ENCODE measurements around the gene IGSF22.
A peak's percentile ranks its signal among the peaks of the same experiment; 100 is the strongest.

IGSF22 gene

DNA sequence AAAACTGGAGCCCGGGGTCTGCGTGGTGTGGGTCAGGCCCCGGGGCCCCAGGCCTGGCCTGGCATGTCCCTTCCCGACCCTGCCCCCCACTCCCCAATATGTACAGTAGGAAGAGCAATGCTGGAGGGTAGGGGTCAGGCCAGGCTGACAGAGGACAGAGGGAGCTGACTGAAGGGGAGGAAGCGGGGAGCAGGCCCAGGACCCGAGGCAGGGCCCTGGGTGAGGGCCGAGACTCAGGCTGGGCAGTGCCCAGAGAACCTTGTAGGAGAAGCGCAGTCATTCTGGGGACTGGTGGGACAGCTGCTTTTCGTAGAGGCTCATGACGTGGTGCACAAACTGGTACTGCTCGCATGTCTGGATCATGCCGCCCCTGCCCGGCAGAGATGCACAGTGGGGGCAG lies 2.7 kb upstream of the IGSF22 start:
- Histone ChIP-seq H3K9me3 (ENCODE audit: low read depth, low read length) (no peaks in the 10 kb centered on the region), H3K27ac (no peak overlapping the region), H3K36me3 (ENCODE audit: insufficient read depth, low read length) (no peaks in the 10 kb centered on the region), H3K4me3 (no peak overlapping the region), H3K9ac (ENCODE audit: insufficient read length) (no peak overlapping the region)
- TF ChIP-seq EZH2 (IDR thresholded peaks at IDR 0.05), result no peak
- TF ChIP-seq POLR2AphosphoS5 (IDR thresholded peaks at IDR 0.05; ENCODE audit: borderline replicate concordance, low read depth, low read length), result no peak
- TF ChIP-seq FOXP2 (optimal IDR thresholded peaks at IDR 0.05; ENCODE audit: control extremely low read depth, extremely low read length, insufficient read depth), result no peak
- no peak for DNase-seq (ENCODE audit: low read depth, low spot score)

DNA sequence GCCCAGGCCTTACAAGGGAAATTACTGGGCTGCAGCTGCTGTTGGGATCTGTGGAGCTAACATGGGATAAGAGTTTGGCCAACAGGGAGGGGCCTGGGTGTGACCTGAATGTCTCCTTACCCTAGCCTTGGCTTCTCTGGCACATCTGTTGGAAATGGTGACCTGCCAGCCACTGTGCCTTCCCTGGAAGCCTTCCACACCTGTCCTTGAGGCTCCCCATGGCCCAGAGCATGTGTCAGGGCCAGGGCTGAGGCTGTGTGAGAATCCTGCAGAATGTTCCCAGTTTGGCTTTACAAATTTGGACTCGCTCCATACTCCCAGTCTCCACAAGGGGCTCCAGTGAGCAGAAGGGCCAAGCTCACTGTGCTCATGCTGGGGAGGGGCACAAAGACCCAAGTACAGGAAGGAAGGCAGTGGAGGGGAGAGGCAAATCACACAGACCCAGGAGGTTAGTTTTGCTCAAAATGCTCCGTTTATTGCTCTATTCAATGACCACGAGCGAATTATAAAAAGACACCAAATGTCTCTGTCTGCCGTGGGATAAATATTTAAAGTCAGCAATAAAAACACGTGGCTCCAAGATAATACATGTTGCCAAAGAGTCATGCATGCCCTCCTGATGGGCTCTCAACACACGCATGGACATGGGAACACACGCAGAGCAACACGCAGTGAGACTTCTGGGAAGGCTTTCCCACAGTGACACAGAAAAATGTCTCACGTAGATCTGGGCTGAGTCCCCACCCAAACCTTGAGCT lies 1.7 kb upstream of the IGSF22 start:
- Histone ChIP-seq H3K9me3 (ENCODE audit: low read depth, low read length) (no peaks in the 10 kb centered on the region), H3K36me3 (ENCODE audit: insufficient read depth, low read length) (no peaks in the 10 kb centered on the region), H3K27ac (no peak overlapping the region), H3K9ac (ENCODE audit: insufficient read length) (no peak overlapping the region), H3K4me3 (no peak overlapping the region)
- no peak for DNase-seq (ENCODE audit: low read depth, low spot score)
- TF ChIP-seq EZH2 (IDR thresholded peaks at IDR 0.05), result no peak
- TF ChIP-seq POLR2AphosphoS5 (IDR thresholded peaks at IDR 0.05; ENCODE audit: borderline replicate concordance, low read depth, low read length), result no peak
- TF ChIP-seq FOXP2 (optimal IDR thresholded peaks at IDR 0.05; ENCODE audit: control extremely low read depth, extremely low read length, insufficient read depth), result no peak

DNA sequence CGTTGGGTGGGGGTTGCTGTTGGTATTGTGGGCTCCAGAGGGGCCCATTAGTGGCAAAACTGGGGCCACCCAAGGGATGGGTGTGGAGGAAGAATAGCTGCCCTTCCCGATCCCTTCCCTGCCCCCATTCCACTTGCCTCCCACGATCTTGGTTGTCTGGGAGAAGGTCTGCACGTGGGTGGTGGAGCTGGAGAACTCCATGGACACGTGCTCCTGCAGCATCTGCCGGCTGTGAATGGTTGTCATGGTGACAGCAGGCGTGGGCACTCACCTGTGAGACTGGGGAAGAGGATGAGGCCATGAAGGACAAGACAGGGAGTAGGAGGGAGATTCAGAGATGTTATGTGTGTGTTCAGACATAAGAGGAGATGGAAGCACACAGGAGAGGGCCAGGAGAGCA lies 2.0 kb downstream of the IGSF22 start:
- Histone ChIP-seq H3K27ac (no peak overlapping the region), H3K36me3 (ENCODE audit: insufficient read depth, low read length) (no peaks in the 10 kb centered on the region), H3K4me3 (no peak overlapping the region), H3K9me3 (ENCODE audit: low read depth, low read length) (no peaks in the 10 kb centered on the region), H3K9ac (ENCODE audit: insufficient read length) (no peak overlapping the region)
- TF ChIP-seq FOXP2 (optimal IDR thresholded peaks at IDR 0.05; ENCODE audit: control extremely low read depth, extremely low read length, insufficient read depth), result no peak
- TF ChIP-seq EZH2 (IDR thresholded peaks at IDR 0.05), result no peak
- no peak for TF ChIP-seq POLR2AphosphoS5 (IDR thresholded peaks at IDR 0.05; ENCODE audit: borderline replicate concordance, low read depth, low read length)
- no peak for DNase-seq (ENCODE audit: low read depth, low spot score)

DNA sequence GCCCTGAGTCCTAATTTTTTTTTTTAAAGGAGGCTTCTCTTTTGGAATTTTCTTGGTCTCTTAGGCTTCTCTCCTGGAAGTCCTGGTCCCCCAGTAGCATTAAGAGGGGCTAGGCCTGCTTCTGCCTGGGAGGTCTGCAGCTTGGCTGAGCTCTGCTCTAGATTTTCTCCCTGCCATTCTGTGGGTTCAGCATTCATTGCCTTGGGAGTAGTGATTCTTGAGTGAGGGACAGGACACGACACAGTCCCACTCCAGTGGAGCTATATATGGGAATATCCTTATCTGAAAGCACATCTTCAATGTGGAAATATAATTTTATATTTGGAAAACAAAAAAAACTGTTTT lies 3.7 kb downstream of the IGSF22 start:
- no peak overlapping the region for H3K27ac ChIP-seq
- no peaks in the 10 kb centered on the region for H3K36me3 ChIP-seq (ENCODE audit: insufficient read depth, low read length)
- H3K9me3 ChIP-seq (ENCODE audit: low read depth, low read length), result no peaks in the 10 kb centered on the region
- no peak overlapping the region for H3K4me3 ChIP-seq
- no peak for DNase-seq (ENCODE audit: low read depth, low spot score)
- TF ChIP-seq EZH2 (IDR thresholded peaks at IDR 0.05), result no peak
- no peak for TF ChIP-seq FOXP2 (optimal IDR thresholded peaks at IDR 0.05; ENCODE audit: control extremely low read depth, extremely low read length, insufficient read depth)
- TF ChIP-seq POLR2AphosphoS5 (IDR thresholded peaks at IDR 0.05; ENCODE audit: borderline replicate concordance, low read depth, low read length), result no peak
- no peak overlapping the region for H3K9ac ChIP-seq (ENCODE audit: insufficient read length)

DNA sequence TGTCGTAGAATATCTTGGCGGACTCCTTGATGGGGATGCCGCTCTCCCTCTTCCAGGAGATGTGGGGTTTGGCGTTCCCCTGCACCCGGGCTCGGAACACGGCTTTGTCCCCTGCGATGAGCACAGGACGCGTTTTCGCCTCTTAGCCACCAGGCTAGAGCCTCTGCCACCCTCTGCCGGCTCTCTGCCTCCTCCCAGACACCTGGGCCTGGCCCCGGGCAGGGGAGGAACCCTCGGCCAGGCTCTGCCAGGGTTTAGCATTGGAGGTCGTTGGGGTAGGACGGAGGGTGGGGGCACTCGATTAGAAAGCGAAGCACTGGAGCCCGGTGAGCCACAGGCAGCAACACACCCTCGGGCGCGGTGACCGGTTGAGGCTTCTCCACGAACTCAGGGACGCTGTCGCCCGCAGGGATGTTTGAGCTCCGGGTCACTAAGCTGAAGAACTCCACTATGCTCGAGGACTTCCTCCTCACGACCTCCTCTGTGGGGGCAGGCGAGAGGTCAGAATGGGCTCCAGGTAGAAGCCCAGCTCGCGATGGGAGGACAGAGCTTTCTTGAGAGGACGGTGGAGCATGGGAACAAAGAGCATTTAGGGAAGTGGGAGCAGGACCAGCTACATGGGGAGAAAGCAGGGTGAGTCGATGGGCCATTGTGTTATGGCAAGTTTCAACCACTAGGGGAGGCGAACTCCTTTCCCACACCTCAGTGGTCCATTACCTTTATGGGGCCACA lies 4.3 kb downstream of the IGSF22 start:
- H3K4me3 ChIP-seq, result peak overlapping the region; percentile 83
- TF ChIP-seq EZH2 (IDR thresholded peaks at IDR 0.05) (no peak), FOXP2 (optimal IDR thresholded peaks at IDR 0.05; ENCODE audit: control extremely low read depth, extremely low read length, insufficient read depth) (no peak), POLR2AphosphoS5 (IDR thresholded peaks at IDR 0.05; ENCODE audit: borderline replicate concordance, low read depth, low read length) (no peak)
- peak overlapping the region; percentile 29 for H3K9ac ChIP-seq (ENCODE audit: insufficient read length)
- H3K36me3 ChIP-seq (ENCODE audit: insufficient read depth, low read length), result no peaks in the 10 kb centered on the region
- no peak for DNase-seq (ENCODE audit: low read depth, low spot score)
- no peaks in the 10 kb centered on the region for H3K9me3 ChIP-seq (ENCODE audit: low read depth, low read length)
- no peak overlapping the region for H3K27ac ChIP-seq

DNA sequence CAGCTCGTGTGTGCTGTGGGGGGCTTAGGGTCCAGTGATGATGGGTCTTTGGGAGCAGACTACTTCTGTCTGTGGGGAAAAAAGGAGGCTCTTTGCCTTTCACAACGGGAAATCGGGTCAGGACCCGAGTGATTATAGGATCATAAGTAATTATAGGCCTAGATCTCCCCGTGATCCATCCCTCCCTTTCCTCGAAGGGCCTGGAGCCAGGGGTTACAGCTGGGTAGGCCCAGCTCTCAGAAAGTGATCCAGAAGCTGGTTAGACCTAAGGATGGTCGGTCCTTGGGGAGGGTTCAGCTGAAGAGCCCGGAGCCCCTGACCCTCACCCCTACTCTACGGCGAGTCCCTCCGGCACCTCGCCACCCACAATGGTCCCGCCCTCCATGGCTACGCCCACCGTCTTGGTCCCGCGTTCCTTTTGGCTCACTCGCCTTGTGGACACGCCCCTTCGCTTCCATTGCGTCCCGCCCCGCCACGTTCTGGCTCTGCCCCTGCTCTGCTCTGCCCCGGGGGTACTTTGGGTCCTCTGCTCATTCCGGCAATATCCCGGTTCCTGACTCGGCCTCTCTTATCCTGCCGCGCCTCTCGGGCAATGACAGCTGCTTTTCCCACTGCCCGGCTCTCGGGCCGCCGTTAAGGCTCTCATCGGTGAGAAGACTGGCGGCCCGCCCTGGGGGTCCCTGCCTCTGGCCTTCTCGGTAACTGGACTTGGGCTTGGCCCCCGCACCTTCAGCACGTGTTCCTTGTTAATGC lies 5.0 kb downstream of the IGSF22 start:
- no peak for DNase-seq (ENCODE audit: low read depth, low spot score)
- Histone ChIP-seq H3K27ac (no peak overlapping the region), H3K4me3 (peak overlapping the region; percentile 83), H3K9me3 (ENCODE audit: low read depth, low read length) (no peaks in the 10 kb centered on the region), H3K36me3 (ENCODE audit: insufficient read depth, low read length) (no peaks in the 10 kb centered on the region), H3K9ac (ENCODE audit: insufficient read length) (peak overlapping the region; percentile 29)
- TF ChIP-seq POLR2AphosphoS5 (IDR thresholded peaks at IDR 0.05; ENCODE audit: borderline replicate concordance, low read depth, low read length) (0 out of 2 replicates have a peak, but pooled peaks have one; percentile 26), EZH2 (IDR thresholded peaks at IDR 0.05) (no peak), FOXP2 (optimal IDR thresholded peaks at IDR 0.05; ENCODE audit: control extremely low read depth, extremely low read length, insufficient read depth) (no peak)

DNA sequence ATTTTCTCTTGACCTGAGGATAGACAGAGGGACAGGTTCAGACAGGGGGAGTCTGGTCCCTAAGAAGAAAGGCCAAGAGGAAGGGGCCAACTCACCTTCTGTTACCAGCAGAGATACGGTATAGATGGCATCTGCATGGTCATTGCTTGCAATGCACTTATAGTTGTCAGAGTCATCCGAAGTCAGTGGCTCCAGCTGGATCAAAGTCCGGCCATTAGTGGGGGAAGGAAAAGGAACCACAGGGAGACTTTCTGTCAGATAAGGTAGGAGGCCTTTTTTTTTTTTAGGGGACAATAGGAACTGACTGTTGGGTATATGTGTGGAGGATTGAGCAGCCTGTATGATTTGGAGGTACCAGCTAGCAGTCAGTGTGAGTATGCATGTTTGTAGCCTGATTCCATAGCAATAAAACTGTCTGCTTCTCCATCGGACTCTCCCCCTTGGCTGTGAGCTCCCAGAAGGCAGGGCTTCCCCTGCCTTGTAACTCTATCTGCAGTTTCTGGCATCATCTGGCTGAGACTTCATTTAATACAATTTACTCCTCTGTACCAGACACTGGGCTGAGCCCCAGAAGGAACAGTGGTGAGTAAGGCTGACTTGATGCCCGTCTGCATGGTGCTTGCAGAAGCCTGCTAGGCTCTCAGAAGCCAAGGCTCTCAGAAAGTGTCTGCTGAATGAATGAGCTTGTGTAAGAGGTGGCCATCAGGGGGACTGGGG lies 5.7 kb downstream of the IGSF22 start:
- H3K9ac ChIP-seq (ENCODE audit: insufficient read length), result no peak overlapping the region
- peak overlapping the region; percentile 83; the same call in 1 of the 2 replicates for H3K4me3 ChIP-seq
- no peak for DNase-seq (ENCODE audit: low read depth, low spot score)
- no peaks in the 10 kb centered on the region for H3K9me3 ChIP-seq (ENCODE audit: low read depth, low read length)
- H3K27ac ChIP-seq, result no peak overlapping the region
- H3K36me3 ChIP-seq (ENCODE audit: insufficient read depth, low read length), result no peaks in the 10 kb centered on the region
- no peak for TF ChIP-seq POLR2AphosphoS5 (IDR thresholded peaks at IDR 0.05; ENCODE audit: borderline replicate concordance, low read depth, low read length)
- TF ChIP-seq FOXP2 (optimal IDR thresholded peaks at IDR 0.05; ENCODE audit: control extremely low read depth, extremely low read length, insufficient read depth), result no peak
- no peak for TF ChIP-seq EZH2 (IDR thresholded peaks at IDR 0.05)
